Glomerular visceral epithelial cell (primary cell): ENCODE measurements around the gene SIRT3.
A peak's percentile ranks its signal among the peaks of the same experiment; 100 is the strongest.

Experiments
- DNase-seq: peaks from one replicate; pipeline ENCODE4 v3.0.0-alpha.2; 2016; ENCODE audit errors: extremely low spot score

Gene SIRT3

DNA sequence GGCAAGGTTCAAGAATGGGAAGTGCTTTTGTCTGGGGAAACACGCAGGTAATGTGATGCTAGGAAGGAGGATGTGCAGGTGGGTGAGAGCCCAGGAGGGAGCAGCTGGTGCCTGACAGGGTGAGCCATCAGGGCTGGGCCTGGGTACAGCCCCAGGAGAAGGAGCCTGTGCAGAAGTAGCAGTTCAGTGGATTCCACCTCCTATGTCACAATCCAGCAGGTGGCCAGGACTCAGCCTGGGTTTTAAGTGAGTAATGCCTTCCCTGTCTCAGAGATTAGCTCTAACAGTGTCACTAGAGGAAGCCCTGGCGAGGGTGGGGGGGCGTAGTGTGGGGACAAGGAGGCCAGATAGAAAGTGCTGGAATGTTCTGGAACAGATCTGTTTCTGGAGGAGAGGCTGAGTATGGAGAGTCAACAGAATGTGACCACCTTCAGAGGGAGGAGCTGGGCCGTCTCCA is 20.5 kb downstream of the SIRT3 start:
- no peak for DNase-seq

- DNase-seq: no peak
Measured at GRCh38 chr11:214083-214482, 22.1 kb downstream of the SIRT3 start.

DNA sequence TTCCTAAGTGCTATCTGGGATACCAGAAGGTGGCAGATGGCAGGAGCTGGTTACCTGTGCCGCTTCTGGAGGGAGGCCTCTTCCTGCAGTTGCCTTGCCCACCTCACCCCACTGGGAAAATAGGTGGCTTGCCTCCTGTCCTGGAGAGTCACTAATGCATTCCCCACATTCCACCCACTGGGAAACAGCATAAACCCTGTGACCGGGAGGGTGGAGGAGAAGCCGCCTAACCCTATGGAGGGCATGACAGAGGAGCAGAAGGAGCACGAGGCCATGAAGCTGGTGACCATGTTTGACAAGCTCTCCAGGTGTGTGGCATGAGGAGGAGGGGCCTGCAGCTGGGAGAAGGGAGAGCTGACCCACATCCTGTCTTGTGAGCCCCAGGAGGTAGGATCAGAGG is 23.0 kb downstream of the SIRT3 start:
- no peak for DNase-seq

DNA sequence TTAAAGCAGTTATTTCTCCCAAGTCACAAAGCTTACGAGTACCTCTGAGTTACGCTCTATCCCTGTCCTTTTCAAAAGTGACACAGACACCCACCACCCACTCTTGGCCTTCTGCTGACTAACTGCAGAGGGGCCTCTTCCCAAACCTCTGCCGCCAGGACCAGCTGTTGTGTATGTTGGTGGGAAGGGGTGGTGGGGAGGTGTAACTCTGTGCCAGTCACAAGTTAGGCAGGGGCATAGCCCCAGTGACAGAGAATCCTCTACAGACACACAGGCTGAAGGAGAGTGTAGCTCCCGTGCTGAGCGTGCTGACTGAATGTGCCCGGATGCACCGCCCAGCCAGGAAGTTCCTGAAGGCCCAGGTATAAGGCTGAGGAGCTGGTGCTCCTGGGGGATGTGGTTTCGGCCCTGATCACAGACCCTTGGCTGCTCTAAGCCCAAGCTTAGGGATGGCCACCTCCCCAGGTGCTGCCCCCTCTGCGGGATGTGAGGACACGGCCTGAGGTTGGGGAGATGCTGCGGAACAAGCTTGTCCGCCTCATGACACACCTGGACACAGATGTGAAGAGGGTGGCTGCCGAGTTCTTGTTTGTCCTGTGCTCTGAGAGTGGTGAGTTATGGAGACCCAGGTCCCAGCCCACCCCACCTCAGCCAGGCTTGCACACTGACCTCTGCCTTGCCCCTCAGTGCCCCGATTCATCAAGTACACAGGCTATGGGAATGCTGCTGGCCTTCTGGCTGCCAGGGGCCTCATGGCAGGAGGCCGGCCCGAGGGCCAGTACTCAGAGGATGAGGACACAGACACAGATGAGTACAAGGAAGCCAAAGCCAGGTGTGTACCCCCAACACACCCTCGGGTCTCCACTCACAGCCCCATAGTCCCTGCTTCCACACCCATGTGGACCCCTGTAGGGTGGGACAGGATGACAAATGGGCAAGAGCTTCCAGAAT is 23.7 kb downstream of the SIRT3 start:
- DNase-seq: no peak

DNA sequence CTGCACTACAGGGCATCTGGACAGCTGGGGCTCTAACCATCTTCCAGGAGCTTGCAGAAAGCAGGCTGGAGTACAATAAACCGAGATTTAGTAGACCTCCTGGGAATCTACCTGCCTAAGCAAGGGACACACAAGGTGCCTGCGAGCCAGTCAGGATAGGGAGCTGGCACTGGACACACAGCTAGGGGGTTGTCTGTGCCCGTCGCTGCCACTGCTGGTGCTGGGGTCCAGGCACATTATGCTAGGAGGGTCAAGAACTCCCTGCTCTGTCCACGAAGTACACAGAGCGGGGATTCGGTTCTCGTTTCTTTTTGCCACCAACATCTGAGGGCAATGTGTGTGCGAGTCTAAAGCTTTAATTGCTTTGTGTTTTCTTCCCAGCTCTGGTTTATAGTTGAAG is 24.4 kb downstream of the SIRT3 start:
- DNase-seq: no peak

GRCh38 chr11:211295-211694 is 24.8 kb downstream of the SIRT3 start:
- no peak for DNase-seq

DNA sequence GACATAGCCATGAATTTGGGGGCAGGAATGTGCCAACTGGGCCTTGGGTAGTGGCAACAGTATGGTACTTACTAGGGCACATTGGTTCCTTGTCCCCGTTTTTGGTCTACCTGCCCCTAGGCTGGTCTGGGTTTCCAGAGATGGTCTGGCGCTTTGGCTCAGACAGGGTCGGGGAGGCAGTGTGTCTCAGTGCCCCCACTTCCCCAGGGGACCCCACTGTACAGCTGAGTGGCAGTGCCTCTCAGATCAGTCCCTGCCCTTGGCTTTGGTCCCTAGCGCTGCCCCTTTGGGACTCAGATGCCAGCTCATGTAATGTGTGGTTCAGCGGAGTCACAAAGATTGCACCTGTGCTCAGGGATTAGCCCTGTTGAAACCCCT is 25.4 kb downstream of the SIRT3 start:
- DNase-seq: no peak

DNA sequence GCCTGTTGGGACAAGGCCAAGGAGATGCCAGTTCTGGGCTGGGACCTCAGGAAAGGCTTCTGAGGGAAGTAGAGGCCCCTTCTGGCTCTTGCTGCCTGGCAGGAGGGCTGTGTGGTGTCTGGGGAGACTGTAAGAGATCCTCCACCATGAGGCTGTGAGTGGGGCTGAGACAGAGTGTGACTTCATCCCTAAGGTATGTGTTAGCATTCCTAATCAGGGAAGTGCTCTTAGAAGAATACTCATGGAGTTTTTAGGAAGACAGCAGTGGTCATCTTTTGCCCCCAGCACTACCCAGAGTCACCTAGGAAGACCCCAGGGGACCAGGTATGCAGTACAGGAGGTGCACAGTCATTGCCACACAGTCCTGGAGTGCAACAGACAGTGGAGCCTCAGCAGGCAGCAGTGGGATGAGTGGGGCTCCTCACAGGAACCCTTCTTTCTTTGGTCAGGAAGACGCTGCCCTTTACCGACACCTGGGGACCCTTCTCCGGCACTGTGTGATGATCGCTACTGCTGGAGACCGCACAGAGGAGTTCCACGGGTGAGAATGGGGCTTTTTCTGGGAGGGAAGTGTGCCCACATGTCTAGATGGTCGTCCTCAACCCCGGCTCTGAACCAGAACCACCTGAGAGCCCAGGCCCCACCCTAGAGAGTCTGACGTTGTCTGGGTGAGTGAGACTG is 25.9 kb downstream of the SIRT3 start:
- DNase-seq: peak; percentile 78

DNA sequence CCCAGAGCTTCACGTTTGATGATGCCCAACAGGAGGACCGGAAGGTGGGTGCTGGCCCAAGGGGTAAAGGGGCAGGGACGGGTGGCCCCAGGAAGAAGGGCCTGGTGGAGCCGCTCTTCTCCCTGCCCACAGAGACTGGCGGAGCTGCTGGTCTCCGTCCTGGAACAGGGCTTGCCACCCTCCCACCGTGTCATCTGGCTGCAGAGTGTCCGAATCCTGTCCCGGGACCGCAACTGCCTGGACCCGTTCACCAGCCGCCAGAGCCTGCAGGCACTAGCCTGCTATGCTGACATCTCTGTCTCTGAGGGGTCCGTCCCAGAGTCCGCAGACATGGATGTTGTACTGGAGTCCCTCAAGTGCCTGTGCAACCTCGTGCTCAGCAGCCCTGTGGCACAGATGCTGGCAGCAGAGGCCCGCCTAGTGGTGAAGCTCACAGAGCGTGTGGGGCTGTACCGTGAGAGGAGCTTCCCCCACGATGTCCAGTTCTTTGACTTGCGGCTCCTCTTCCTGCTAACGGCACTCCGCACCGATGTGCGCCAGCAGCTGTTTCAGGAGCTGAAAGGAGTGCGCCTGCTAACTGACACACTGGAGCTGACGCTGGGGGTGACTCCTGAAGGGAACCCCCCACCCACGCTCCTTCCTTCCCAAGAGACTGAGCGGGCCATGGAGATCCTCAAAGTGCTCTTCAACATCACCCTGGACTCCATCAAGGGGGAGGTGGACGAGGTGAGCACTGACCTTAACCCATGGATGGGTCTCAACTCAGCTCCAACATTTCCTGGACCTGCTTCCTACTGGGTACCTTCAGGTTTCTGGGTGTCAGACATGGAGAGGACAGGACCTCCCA is 26.6 kb downstream of the SIRT3 start:
- no peak for DNase-seq

DNA sequence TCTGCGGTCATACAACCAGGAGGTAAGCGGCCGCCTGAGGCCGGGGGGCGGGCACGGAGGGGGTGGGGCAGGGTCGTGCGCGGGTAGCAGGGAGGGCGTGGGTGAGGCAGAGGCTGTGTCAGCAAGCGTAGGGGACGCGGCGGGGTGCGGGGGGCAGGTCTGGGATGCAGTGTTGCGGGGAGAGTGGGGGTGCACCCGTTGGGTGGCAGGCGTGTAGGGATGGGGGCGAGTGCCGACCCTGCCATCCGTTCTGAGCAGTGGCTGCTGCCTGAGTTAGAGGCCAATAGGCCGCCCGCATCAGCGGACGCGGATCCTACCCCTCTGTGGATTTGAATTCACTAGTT is 27.3 kb downstream of the SIRT3 start:
- no peak for DNase-seq

DNA sequence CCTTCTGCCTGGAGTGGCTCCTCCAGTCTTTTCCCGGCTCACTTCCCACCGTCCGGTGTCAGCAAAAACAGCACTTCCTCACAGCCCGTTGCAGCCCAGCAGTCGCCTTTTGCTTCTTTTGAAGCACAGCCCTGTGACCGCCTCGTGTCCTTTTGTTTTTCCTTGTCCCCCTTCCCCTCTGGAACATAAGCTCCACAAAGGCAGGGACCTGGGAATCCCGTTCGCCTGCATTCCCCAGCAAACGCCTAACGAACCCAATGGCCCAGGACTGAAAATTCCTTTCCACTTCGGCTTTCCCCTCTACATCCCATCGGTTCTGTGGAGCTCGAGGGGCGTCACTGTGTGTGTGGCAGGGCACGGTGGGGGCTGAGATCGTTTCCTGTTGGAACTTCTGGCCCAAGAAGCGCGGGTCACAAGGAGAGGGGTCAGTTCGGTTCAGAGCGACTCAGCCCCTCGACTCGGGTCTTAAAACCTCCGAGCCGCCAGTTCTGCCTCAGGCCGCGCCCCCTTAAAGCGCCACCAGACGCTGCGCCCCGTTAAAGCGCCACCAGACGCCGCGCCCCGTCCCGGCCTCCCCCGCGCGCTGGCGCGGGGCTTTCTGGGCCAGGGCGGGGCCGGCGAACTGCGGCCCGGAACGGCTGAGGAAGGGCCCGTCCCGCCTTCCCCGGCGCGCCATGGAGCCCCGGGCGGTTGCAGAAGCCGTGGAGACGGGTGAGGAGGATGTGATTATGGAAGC is 27.8 kb downstream of the SIRT3 start:
- DNase-seq: peak; percentile 74

DNA sequence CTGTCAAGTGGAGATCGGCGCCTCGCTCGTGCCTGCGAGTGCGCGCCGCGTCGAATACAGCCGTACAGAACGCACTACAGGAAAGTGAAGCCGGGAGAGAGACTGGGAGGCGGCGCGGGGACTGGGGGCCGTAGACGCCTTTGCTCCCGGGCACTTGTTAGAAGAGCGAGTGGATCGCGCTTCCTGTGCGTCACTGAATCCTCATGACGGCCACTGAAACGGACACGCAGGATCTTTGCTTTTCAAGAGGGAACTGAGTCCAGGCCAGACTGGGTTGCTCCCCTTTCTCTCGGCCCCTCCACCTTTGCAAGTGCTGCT is 28.3 kb downstream of the SIRT3 start:
- DNase-seq: no peak

DNA sequence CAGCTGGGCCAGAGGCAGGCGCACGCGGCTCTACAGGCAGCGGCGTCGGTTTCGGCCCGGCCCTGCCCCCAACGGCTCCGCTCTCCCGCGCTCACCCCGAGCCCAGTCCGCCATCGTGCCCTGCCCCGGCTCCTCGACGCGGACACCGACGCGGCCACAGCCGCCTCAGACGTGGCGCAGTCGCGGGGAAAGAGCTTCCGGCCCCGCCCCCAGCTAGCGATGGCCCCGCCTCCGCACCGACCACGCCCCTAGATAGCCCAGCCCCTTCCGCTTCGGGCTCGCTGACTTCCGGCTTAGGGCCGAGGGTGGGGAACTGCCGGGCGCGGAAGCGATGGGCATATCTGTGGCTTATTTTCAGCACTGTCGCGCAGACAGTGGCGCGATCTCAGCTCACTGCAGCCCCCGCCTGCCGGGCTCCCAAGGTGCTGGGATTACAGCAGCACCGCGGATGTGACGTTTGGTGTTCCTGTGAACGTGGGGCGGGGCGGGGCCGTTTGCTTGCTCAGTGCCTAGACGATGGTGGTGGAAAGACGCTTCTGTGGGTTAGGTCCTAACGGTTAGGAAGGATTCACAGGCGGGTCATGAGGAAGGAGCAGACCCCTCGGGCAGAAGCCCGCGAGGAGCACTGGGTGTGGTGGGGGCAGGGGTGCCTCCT is 28.8 kb downstream of the SIRT3 start, which contains the start of the genes BET1L and RIC8A:
Gene BET1L, minus strand, starts transcription at position 192 of the 655 bp plus-strand sequence. Its CDS starts 78 bp downstream, at position 114.
Gene RIC8A, plus strand, starts transcription at position 501 of the 655 bp plus-strand sequence. CDS start 1,147 bp downstream, outside the sequence.
- peak; percentile 96 for DNase-seq

DNA sequence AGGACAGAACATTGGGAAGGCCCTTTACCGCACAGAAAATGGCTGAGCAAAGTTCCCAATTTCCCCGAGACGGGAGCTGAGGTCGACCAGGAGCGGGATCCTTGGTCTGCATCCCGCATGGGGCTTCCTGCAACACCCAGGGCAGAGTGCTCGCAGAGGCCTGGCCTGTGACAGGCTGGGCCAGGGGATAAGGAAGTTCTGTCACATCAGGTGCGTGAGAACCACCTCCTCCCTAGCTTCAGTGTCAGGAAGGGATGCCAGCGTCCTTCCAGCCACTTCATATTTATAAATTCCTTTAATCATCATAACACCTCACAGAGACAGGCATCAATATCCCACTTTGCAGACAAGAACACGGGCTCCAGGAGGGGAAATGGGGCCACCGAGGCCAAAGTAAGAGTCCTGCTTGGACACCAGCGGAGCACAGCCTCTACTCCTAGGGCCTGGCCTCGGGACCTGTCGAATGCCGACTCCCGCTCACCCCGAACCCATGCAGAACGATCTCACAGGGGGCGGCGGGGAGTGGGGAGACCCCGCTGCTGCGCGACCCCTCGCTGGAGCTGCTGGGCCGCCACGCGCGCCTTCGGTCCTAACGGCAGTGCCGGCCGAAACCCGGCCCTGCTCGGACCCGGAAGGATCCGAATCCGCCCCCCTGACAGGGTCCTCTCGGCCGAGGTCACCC is 29.5 kb downstream of the SIRT3 start:
- no peak for DNase-seq

DNA sequence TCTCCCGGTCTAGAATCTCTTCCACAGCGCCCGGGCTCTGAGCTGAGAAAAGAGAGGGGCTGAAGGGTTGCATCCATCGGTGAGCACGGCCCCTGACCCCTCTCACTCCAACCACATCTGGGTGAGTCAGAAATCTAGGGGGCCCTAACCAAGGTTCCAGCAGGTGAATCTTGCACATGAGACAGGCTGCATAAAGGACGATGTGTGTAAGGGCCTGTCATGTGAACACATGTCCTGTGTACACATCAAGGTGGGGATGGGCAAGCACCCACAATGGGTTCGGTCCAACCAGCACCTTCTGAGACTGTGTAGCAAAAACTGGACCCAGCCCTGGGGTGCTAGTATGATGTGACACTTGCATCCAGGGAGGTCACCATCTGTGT is 30.1 kb downstream of the SIRT3 start:
- DNase-seq: no peak

DNA sequence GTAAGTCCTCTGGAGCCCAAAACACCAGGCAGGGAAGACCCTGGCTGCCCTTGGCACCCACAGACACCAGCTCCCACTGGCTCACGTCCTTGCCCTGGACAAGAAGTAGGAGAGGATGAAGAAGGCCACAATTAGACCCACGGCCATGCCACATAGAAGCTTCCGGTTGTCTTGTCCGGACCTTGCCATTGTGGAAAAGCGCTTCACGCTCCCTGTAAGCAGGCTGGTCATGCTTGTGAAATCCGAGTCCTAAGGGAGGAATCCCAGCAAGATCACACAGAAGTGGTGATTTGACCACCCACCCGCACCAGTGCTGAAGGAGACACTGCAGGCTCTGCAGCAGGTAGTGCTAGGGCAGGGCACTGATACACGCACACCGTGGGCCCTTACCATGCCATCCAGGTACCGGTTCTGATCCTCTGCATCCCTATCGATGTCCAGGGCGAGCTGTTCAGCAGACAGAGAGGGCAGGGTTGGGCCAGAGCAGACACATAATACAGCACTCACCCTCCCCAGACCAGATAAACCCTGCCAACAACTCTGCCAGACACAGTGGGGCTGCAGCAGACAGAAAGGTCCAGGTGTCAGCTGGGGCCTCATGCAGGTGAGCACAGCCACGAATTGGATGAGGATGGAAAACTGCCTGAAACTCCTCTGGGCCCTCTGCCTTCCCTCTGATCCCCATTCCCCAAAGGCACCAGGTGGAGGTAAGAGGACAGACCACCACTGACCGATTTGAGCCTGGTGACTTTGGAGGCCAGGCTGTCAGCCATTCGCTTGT is 30.7 kb downstream of the SIRT3 start:
- DNase-seq: no peak

DNA sequence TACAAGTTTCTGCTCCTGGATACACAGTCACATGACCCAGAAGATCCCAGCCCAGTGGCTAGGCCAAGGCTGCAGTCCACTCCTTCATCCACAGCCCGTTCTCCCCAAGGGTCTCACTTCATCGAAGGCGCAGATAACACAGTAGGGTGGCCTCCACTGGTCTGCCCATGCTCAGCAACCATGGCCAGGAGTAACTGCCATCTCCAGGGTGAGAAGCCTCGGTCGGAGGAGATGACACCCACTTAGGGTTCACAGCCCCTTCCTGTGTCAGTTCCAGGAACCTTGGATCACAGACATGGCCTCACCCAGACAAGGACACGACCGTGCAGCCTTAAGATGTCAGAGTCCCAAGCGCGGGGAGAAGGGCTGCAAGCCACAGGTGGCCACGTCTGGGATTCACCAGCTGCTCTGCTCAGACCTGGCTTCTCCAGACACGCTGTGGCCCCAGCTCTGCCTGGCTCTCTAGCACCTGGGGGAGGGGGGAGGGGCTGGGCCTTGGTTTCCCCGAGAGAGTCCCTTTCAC is 31.5 kb downstream of the SIRT3 start:
- DNase-seq: no peak

DNA sequence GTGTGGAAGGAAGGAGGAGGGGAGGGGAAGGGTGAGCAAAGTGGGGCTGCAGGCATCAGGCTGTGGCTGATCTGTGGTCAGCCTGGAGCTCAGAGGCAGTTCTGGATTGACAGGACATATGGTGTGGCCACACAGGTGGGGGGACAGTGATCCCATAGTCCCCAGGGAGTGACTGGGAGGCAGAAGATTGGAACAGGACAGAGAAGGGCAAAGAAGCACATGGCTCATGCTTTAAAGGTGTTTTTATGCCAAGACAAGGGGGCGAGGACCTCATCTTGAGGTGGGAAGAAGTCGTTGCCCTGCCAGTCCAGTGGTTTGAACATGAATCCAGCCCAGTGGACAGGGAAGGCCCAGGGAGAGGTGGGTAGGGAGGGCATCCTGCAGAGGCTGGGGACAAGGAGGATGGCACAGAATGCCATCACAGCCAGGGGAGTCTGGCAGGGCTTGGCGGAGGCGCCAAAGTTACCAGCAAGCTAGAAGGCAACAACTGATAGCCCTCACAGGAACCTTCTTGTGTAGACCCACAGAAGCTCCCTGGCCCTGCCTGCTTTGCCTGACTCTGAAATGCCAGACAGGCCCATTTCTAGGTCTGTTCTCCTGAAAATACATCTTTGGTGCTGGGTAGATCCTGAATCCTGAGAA is 32.1 kb downstream of the SIRT3 start:
- DNase-seq: no peak
